SK-N-SH (cell line): ENCODE data around the gene KMT5C. TPM values are rescaled to one million over a fixed set of nuclear protein-coding genes. Genes with fewer than 3 reads are reported as not detected.

Experiments
- CTCF ChIA-PET: fragments of 300-600, 350-600 bp; formaldehyde crosslinking; extraction: SDS; loops from one replicate; lab custom pipeline; 2021; lab: Yijun Ruan, JAX
- POLR2A ChIA-PET: fragments of 350-600 bp; sonication (Branson Sonifier 250); formaldehyde crosslinking; extraction: SDS; loops from one replicate; lab custom pipeline; 2020; ENCODE audit warnings: antibody characterized with exemption, inconsistent platforms; lab: Yijun Ruan, JAX
- DNase-seq: peaks from one replicate; pipeline ENCODE4 v3.0.0; 2012
- H2AFZ ChIP-seq: fragments of 200-600 bp; sonication (generic); 2 replicates; pipeline ENCODE4 v1.8.1; 2016; ENCODE audit warnings: antibody characterized with exemption, mild to moderate bottlenecking, low read depth
- H3F3A ChIP-seq: fragments of 200-600 bp; sonication (generic); replicated peaks from 2 replicates; pipeline ENCODE3; 2016; ENCODE audit warnings: antibody characterized with exemption, mild to moderate bottlenecking; ENCODE audit not compliant: insufficient read depth
- H3K27ac ChIP-seq, 2 experiments: fragments of 200-500 bp in 1 of 2; fragments of 200-600 bp in 1 of 2; sonication (Bioruptor generic) in 1 of 2; sonication (generic), shearing (Covaris generic) in 1 of 2; 2 replicates each; pipeline versions ENCODE4 v1.5.1 to v1.6.1; 2014 to 2016; ENCODE audit warnings: low read depth in 2 of 2, inconsistent platforms in 1 of 2, low read length in 1 of 2, mild to moderate bottlenecking in 1 of 2, mixed read lengths in 1 of 2
- H3K27me3 ChIP-seq: fragments of 200-600 bp; sonication (generic), shearing (Covaris generic); 2 replicates; pipeline ENCODE4 v1.6.1; 2016; ENCODE audit warnings: mixed run types; ENCODE audit not compliant: insufficient read depth
- H3K36me3 ChIP-seq, 2 experiments: fragments of 200-500 bp in 1 of 2; fragments of 200-600 bp in 1 of 2; sonication (Bioruptor generic) in 1 of 2; sonication (generic) in 1 of 2; replicated peaks in 1 of 2; 2 replicates each; pipeline versions ENCODE3 to v1.5.1; 2014 to 2016; ENCODE audit warnings: low read length in 1 of 2, mild to moderate bottlenecking in 1 of 2; ENCODE audit not compliant: insufficient read depth in 2 of 2, control insufficient read depth in 1 of 2
- H3K4me1 ChIP-seq, 2 experiments: fragments of 200-500 bp in 1 of 2; fragments of 200-600 bp in 1 of 2; sonication (Bioruptor generic) in 1 of 2; sonication (generic), shearing (Covaris generic) in 1 of 2; 2 replicates each; pipeline versions ENCODE4 v1.5.1 to v1.6.1; 2014 to 2016; ENCODE audit warnings: low read depth in 1 of 2, low read length in 1 of 2, mixed run types in 1 of 2; ENCODE audit not compliant: insufficient read depth in 2 of 2, control insufficient read depth in 1 of 2
- H3K4me2 ChIP-seq: fragments of 200-600 bp; sonication (generic), shearing (Covaris generic); 2 replicates; pipeline ENCODE4 v1.6.1; 2017; ENCODE audit warnings: mixed run types
- H3K4me3 ChIP-seq, 2 experiments: fragments of 200-500 bp in 1 of 2; fragments of 200-600 bp in 1 of 2; sonication (Bioruptor generic) in 1 of 2; sonication (generic), shearing (Covaris generic) in 1 of 2; 2 replicates each; pipeline versions ENCODE4 v1.5.1 to v1.8.1; 2014 to 2016; ENCODE audit warnings: low read depth in 2 of 2, inconsistent platforms in 1 of 2, low read length in 1 of 2, mild to moderate bottlenecking in 1 of 2, mixed read lengths in 1 of 2, moderate library complexity in 1 of 2
- H3K79me2 ChIP-seq: fragments of 200-600 bp; sonication (generic); 2 replicates; pipeline ENCODE4 v1.8.1; 2017; ENCODE audit warnings: mild to moderate bottlenecking; ENCODE audit not compliant: insufficient read depth
- H3K9ac ChIP-seq: fragments of 200-600 bp; sonication (generic); 2 replicates; pipeline ENCODE4 v1.6.1; 2017; ENCODE audit warnings: mixed run types
- H3K9me2 ChIP-seq: fragments of 200-600 bp; sonication (generic); 2 replicates; pipeline ENCODE4 v1.6.1; 2017; ENCODE audit warnings: mixed run types
- H3K9me3 ChIP-seq: fragments of 200-600 bp; sonication (generic); 2 replicates; pipeline ENCODE4 v1.6.1; 2017; ENCODE audit warnings: mixed run types, mild to moderate bottlenecking, moderate library complexity
- H4K20me1 ChIP-seq: fragments of 200-600 bp; sonication (generic); 2 replicates; pipeline ENCODE4 v1.6.1; 2017; ENCODE audit warnings: mild to moderate bottlenecking, mixed run types; ENCODE audit not compliant: insufficient read depth
- CHD2 ChIP-seq: fragments of 150-350 bp; IDR thresholded peaks from 2 replicates; pipeline ENCODE4 v1.6.1; 2018; ENCODE audit warnings: low read length; ENCODE audit not compliant: partially characterized antibody
- EP300 ChIP-seq, 2 experiments: IDR thresholded peaks; 2 replicates each; pipeline versions ENCODE4 v1.4.0 to v1.6.1; 2012; ENCODE audit warnings: borderline replicate concordance in 1 of 2, low read depth in 1 of 2, low read length in 1 of 2
- FOXJ3 ChIP-seq: sonication (generic); formaldehyde crosslinking; IDR thresholded peaks from 2 replicates; pipeline ENCODE4 v1.5.1; 2020; ENCODE audit warnings: mild to moderate bottlenecking, missing genetic modification reagents
- GABPA ChIP-seq: IDR thresholded peaks from 2 replicates; pipeline ENCODE4 v1.4.0; 2012; ENCODE audit warnings: low read depth, mild to moderate bottlenecking
- IRF3 ChIP-seq: fragments of 150-350 bp; IDR thresholded peaks from 2 replicates; pipeline ENCODE4 v1.6.1; 2016; ENCODE audit warnings: mild to moderate bottlenecking, low read depth, low read length
- NRF1 ChIP-seq: IDR thresholded peaks from 2 replicates; pipeline ENCODE4 v1.6.1; 2012; ENCODE audit warnings: low read depth, mild to moderate bottlenecking, low read length
- PBX3 ChIP-seq: IDR thresholded peaks from 2 replicates; pipeline ENCODE4; 2012
- POLR2AphosphoS5 ChIP-seq: IDR thresholded peaks from 2 replicates; pipeline ENCODE4 v1.6.1; 2012; ENCODE audit warnings: low read depth, low read length
- RAD21 ChIP-seq: IDR thresholded peaks from 2 replicates; pipeline ENCODE4 v1.6.1; 2012; ENCODE audit warnings: mild to moderate bottlenecking, low read length
- RXRA ChIP-seq: IDR thresholded peaks from 2 replicates; pipeline ENCODE4 v1.4.0; 2012; ENCODE audit warnings: low read depth, mild to moderate bottlenecking, borderline replicate concordance
- SIN3A ChIP-seq: IDR thresholded peaks from 2 replicates; pipeline ENCODE4 v1.6.1; 2012; ENCODE audit warnings: low read depth, mild to moderate bottlenecking, low read length, moderate library complexity, borderline replicate concordance
- TCF12 ChIP-seq: IDR thresholded peaks from 2 replicates; pipeline ENCODE4 v1.4.0; 2012
- TEAD4 ChIP-seq: IDR thresholded peaks from 2 replicates; pipeline ENCODE4 v1.4.0; 2012; ENCODE audit warnings: mild to moderate bottlenecking, borderline replicate concordance; ENCODE audit not compliant: insufficient read depth
- USF1 ChIP-seq: IDR thresholded peaks from 2 replicates; pipeline ENCODE4 v1.4.0; 2012; ENCODE audit warnings: low read depth, borderline replicate concordance
- YY1 ChIP-seq: IDR thresholded peaks from 2 replicates; pipeline ENCODE4 v1.4.0; 2012; ENCODE audit warnings: low read depth, mild to moderate bottlenecking
- WGBS: methylation state at CpG from one replicate; pipeline ENCODE4 v1.1.6; 2017; ENCODE audit warnings: low lambda C conversion rate; 5-methylcytosine and 5-hydroxymethylcytosine counted together
- polyA plus RNA-seq, 3 experiments: library from polyadenylated mRNA; depleted of rRNA; stranded (reverse); fragments of >200 nt; gene quantifications; 2 replicates each; pipeline ENCODE4 v1.2.3, GENCODE V29; 2012

KMT5C gene
- polyA plus RNA-seq, 1 of the 3 experiments (the other 2 are of a cell fraction): 14.0 TPM

- TF ChIP-seq RXRA: no peak
- no peak for TF ChIP-seq USF1
These were observed 33.6 kb upstream of the KMT5C start (continued) for GRCh38 chr19:55305983-55306562.

GRCh38 chr19:55306712-55307111, 33.0 kb upstream of the KMT5C start:
- H3K27me3 ChIP-seq: no peaks in the 10 kb centered on the region
- H3K4me3 ChIP-seq: no peak overlapping the region
- CTCF ChIA-PET: interaction anchor here (1.0 kb wide), 1 partner anchor 165 kb away, joined by 3 read pairs; no protein-coding TSS in a partner anchor
- POLR2A ChIA-PET: no interaction called here
- H3K9me3 ChIP-seq: no peaks in the 10 kb centered on the region
- peaks cover 0 to 3% of the 10 kb centered on the region in 2 experiments; a peak in 1 of 4 replicates for H3K4me1 ChIP-seq
- no peak for TF ChIP-seq USF1
- TF ChIP-seq TCF12: no peak
- TF ChIP-seq GABPA: no peak
- no peak for TF ChIP-seq NRF1
- TF ChIP-seq RAD21: no peak
- TF ChIP-seq CHD2: no peak
- TF ChIP-seq FOXJ3: no peak
- no peak for TF ChIP-seq PBX3
- no peak for TF ChIP-seq IRF3
- TF ChIP-seq SIN3A: no peak
- TF ChIP-seq YY1: no peak
- DNase-seq: no peak
- WGBS: 93% methylated on average over 3 of the region's 3 CpGs
- H3K9ac ChIP-seq: no peak overlapping the region
- H3K36me3 ChIP-seq: peaks cover 33 to 46% of the 10 kb centered on the region in 2 experiments
- H3K9me2 ChIP-seq: no peaks in the 10 kb centered on the region
- H3K27ac ChIP-seq: no peak overlapping the region
- H3K4me2 ChIP-seq: no peak overlapping the region
- H3K79me2 ChIP-seq: no peaks in the 10 kb centered on the region
- no peak overlapping the region for H2AFZ ChIP-seq
- H3F3A ChIP-seq: no peaks in the 10 kb centered on the region
- H4K20me1 ChIP-seq: no peaks in the 10 kb centered on the region

GRCh38 chr19:55308281-55308680, 31.4 kb upstream of the KMT5C start:
- H3K79me2 ChIP-seq: no peaks in the 10 kb centered on the region
- no peak overlapping the region for H2AFZ ChIP-seq
- TF ChIP-seq TEAD4 (no peak), EP300 (IDR thresholded peaks at IDR 0.05; ENCODE audit: borderline replicate concordance in 1 of 2, low read depth in 1 of 2, low read length in 1 of 2) (no peak), NRF1 (no peak), POLR2AphosphoS5 (no peak)
- ChIA-PET POLR2A (no interaction called here), CTCF (no interaction called here)
- DNase-seq: no peak
- no peak overlapping the region for H3K4me3 ChIP-seq
- H4K20me1 ChIP-seq: no peaks in the 10 kb centered on the region
- H3K27me3 ChIP-seq: no peaks in the 10 kb centered on the region
- peaks cover 33 to 38% of the 10 kb centered on the region in 2 experiments for H3K36me3 ChIP-seq
- no peak overlapping the region for H3K4me2 ChIP-seq
- no peaks in the 10 kb centered on the region for H3K9me3 ChIP-seq
- no peak overlapping the region for H3K27ac ChIP-seq
- H3K9ac ChIP-seq: no peak overlapping the region
- 94% methylated on average over 10 of the region's 11 CpGs for WGBS
- no peaks in the 10 kb centered on the region for H3K4me1 ChIP-seq
- H3F3A ChIP-seq: no peaks in the 10 kb centered on the region
- H3K9me2 ChIP-seq: no peaks in the 10 kb centered on the region
